HepG2 (cell line): ENCODE data around the gene RASGRP1. TPM values are rescaled to one million over a fixed set of nuclear protein-coding genes. Genes with fewer than 3 reads are reported as not detected.

Experiments used
- CCDC6 ChIP-seq: sonication (generic); formaldehyde crosslinking; IDR thresholded peaks from 2 replicates; pipeline ENCODE4 v1.8.1; 2022; ENCODE audit warnings: mild to moderate bottlenecking, missing genetic modification reagents, moderate library complexity
- CENPT ChIP-seq: sonication (generic); formaldehyde crosslinking; IDR thresholded peaks from 2 replicates; pipeline ENCODE4 v1.8.0; 2022; ENCODE audit warnings: low read depth, mild to moderate bottlenecking, moderate library complexity, missing genetic modification reagents
- E2F1 ChIP-seq: sonication (generic); formaldehyde crosslinking; IDR thresholded peaks from 2 replicates; pipeline ENCODE4 v1.5.0; 2020; ENCODE audit warnings: missing genetic modification reagents
- KAT8 ChIP-seq: IDR thresholded peaks from 2 replicates; pipeline ENCODE4 v1.6.1; 2016; ENCODE audit warnings: missing genetic modification reagents, missing compliant biosample characterization
- KDM3A ChIP-seq: IDR thresholded peaks from 2 replicates; pipeline ENCODE4 v1.6.1; 2018; ENCODE audit warnings: low read depth, missing compliant biosample characterization
- MYC ChIP-seq: sonication (generic); formaldehyde crosslinking; IDR thresholded peaks from 2 replicates; pipeline ENCODE4 v1.9.0; 2021; ENCODE audit warnings: missing genetic modification reagents, borderline replicate concordance
- YEATS2 ChIP-seq: sonication (generic); formaldehyde crosslinking; IDR thresholded peaks from 2 replicates; pipeline ENCODE4 v1.4.0; 2020; ENCODE audit warnings: missing genetic modification reagents, borderline replicate concordance
- ZBTB26 ChIP-seq: IDR thresholded peaks from 2 replicates; pipeline ENCODE4 v1.6.1; 2016; ENCODE audit warnings: missing compliant biosample characterization, missing genetic modification reagents, borderline replicate concordance
- ZNF280D ChIP-seq: sonication (generic); formaldehyde crosslinking; IDR thresholded peaks from 2 replicates; pipeline ENCODE4 v1.5.1; 2020; ENCODE audit warnings: mild to moderate bottlenecking, missing genetic modification reagents
- ZNF281 ChIP-seq: sonication (generic); formaldehyde crosslinking; IDR thresholded peaks from 2 replicates; pipeline ENCODE4 v1.4.0; 2020; ENCODE audit warnings: missing genetic modification reagents, borderline replicate concordance
- ZNF431 ChIP-seq: sonication (generic); formaldehyde crosslinking; IDR thresholded peaks from 2 replicates; pipeline ENCODE4 v1.9.0; 2022; ENCODE audit warnings: missing genetic modification reagents, low read depth, mild to moderate bottlenecking, borderline replicate concordance
- ZNF564 ChIP-seq: sonication (generic); formaldehyde crosslinking; IDR thresholded peaks from 2 replicates; pipeline ENCODE4 v1.8.1; 2023; ENCODE audit warnings: mild to moderate bottlenecking, missing genetic modification reagents
- polyA plus RNA-seq, 8 experiments: library from polyadenylated mRNA; depleted of rRNA in 3 of 8; stranded (reverse) in 7 of 8; unstranded in 1 of 8; fragments of >200 nt; fragmentation: Illumina TruSeq in 4 of 8; extraction: Trizol in 4 of 8; gene quantifications; 2 replicates each; pipeline versions ENCODE4 v1.2.1 to v1.2.3, GENCODE V29; 2011 to 2016; ENCODE audit warnings: low read depth in 4 of 8, missing spikeins in 1 of 8, mixed read lengths in 1 of 8; ENCODE audit not compliant: insufficient read depth in 1 of 8
- total RNA-seq, 5 experiments: library from RNA; depleted of rRNA; stranded (reverse); fragments of >200 nt; fragmentation: Illumina TruSeq; extraction: Trizol; gene quantifications; 2 replicates each; pipeline ENCODE4 v1.2.3, GENCODE V29; 2016; ENCODE audit warnings: low read depth in 1 of 5
- TF ChIP-seq, protein P1 (sequence below): sonication (generic); formaldehyde crosslinking; IDR thresholded peaks from 2 replicates; pipeline ENCODE4 v1.4.0; 2020; ENCODE audit warnings: missing genetic modification reagents

RASGRP1 gene
- total and polyA plus RNA-seq, 2 of the 13 experiments (the other 11 are each of a cell fraction or from before 2014, with no cell fraction given), result 0.07 TPM; not detected in 1

GRCh38 chr15:38453971-38454695 lies 110.5 kb downstream of the RASGRP1 start, which contains the start of gene FAM98B (continued):
- TF ChIP-seq, protein P1, sequence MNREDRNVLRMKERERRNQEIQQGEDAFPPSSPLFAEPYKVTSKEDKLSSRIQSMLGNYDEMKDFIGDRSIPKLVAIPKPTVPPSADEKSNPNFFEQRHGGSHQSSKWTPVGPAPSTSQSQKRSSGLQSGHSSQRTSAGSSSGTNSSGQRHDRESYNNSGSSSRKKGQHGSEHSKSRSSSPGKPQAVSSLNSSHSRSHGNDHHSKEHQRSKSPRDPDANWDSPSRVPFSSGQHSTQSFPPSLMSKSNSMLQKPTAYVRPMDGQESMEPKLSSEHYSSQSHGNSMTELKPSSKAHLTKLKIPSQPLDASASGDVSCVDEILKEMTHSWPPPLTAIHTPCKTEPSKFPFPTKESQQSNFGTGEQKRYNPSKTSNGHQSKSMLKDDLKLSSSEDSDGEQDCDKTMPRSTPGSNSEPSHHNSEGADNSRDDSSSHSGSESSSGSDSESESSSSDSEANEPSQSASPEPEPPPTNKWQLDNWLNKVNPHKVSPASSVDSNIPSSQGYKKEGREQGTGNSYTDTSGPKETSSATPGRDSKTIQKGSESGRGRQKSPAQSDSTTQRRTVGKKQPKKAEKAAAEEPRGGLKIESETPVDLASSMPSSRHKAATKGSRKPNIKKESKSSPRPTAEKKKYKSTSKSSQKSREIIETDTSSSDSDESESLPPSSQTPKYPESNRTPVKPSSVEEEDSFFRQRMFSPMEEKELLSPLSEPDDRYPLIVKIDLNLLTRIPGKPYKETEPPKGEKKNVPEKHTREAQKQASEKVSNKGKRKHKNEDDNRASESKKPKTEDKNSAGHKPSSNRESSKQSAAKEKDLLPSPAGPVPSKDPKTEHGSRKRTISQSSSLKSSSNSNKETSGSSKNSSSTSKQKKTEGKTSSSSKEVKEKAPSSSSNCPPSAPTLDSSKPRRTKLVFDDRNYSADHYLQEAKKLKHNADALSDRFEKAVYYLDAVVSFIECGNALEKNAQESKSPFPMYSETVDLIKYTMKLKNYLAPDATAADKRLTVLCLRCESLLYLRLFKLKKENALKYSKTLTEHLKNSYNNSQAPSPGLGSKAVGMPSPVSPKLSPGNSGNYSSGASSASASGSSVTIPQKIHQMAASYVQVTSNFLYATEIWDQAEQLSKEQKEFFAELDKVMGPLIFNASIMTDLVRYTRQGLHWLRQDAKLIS (CRISPR knock-in tag), result no peak; the same call in 1 of the 2 replicates
- TF ChIP-seq ZBTB26 (CRISPR knock-in tag) (peak; percentile 88; the same call in 1 of the 2 replicates), YEATS2 (CRISPR knock-in tag) (peak; percentile 93), E2F1 (CRISPR knock-in tag) (no peak), CENPT (CRISPR knock-in tag) (no peak), ZNF281 (CRISPR knock-in tag) (0 out of 2 replicates have a peak, but pooled peaks have one; percentile 34), MYC (peak; percentile 78; the same call in 1 of the 2 replicates), CCDC6 (no peak), ZNF280D (CRISPR knock-in tag) (peak; percentile 88; the same call in 1 of the 2 replicates), ZNF431 (no peak), KDM3A (CRISPR knock-in tag) (peak; percentile 95), KAT8 (CRISPR knock-in tag) (peak; percentile 94), ZNF564 (CRISPR knock-in tag) (peak; percentile 74)
